Measurements from ENCODE around the gene LRRC37B.
"Not testable (repeated sequence)": the region's sequence is repeated elsewhere in the genome, so short reads cannot be mapped to it uniquely, and the experiment has no call there.

The LRRC37B gene

GRCh38 chr17:32006957-32007462, at the start of gene LRRC37B:
LRRC37B (plus strand) TSS chr17:32007383; CDS start chr17:32021393, 14,010 bp downstream.
- peak; percentile 74 to 87 (median 80) for DNase-seq

- not testable (repeated sequence) for DNase-seq
These were observed 43.1 kb upstream of the LRRC37B start for GRCh38 chr17:31964131-31964530.

- DNase-seq: no peak
These were observed 39.5 kb upstream of the LRRC37B start for GRCh38 chr17:31967648-31968047.

- DNase-seq: not testable (repeated sequence)
These were observed 36.8 kb upstream of the LRRC37B start for GRCh38 chr17:31970416-31970815.

- DNase-seq: not testable (repeated sequence)
These were observed 32.7 kb upstream of the LRRC37B start for GRCh38 chr17:31974269-31975071.

- not testable (repeated sequence) for DNase-seq
These were observed 31.8 kb upstream of the LRRC37B start for GRCh38 chr17:31975391-31975790.

- DNase-seq: not testable (repeated sequence)
These were observed 15.4 kb upstream of the LRRC37B start for GRCh38 chr17:31991821-31992220.

DNA sequence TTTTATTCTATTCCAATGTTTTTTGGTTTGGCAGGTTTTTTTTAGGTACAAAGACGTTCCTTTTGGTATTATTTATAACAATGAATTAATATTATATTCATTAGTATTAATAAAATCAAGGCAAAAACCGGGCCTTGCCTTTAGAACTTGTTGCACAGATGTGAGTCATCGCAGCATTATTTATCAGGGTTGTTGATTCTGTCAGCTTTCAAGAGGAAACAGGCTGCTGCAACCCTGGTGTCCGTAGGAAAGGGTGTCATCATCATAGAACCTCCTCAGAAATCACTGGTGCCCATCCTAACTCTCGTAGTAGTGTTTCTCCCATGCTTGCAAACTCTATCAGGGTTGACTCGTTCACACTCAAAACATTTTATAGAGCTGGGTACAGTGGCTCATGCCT, 10.2 kb upstream of the LRRC37B start:
- DNase-seq: no peak

DNA sequence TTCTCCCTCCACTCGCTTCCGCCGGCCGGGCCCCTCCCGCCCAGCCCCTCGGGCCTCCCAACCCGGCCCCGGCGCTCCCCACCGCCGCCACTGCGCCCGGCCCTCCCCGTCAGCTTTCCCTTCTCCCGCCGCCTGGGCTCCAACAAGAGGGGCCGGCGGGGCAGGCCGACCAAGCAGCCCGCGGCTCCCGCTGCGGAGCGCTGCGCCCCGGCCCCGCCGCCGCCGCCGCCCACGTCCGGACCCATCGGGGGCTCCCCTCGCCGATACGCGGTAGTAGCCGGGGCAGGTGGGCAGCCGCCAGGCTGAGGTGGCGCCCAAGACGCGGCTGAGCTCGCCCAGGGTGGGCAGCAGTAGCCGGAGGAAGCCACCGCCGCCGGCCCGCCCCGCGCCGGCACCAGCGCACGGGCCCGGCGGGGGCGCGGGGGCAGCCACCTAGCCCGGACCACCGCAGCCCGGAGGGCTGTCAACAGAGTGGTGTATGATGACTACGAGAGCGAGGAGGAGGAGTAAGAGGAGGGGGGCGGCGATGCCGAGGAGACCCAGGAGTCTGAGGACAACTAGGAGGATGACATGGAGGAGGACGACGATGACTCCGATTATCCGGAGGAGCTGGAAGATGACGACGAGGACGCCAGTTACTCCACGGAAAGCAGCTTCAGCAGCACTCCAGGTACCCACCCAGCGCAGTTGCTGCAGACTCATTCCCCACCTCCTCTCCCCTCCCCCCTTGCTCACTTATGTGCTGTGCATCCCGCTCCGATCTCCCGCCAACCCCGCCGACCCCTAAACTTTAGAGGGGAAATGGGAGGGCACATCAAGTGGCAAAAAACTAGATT, 498 bp downstream of the LRRC37B start:
- DNase-seq: peak in 2 of 4 experiments; percentile 19 to 28

GRCh38 chr17:32009262-32009542, 2.0 kb downstream of the LRRC37B start:
- DNase-seq: no peak

DNA sequence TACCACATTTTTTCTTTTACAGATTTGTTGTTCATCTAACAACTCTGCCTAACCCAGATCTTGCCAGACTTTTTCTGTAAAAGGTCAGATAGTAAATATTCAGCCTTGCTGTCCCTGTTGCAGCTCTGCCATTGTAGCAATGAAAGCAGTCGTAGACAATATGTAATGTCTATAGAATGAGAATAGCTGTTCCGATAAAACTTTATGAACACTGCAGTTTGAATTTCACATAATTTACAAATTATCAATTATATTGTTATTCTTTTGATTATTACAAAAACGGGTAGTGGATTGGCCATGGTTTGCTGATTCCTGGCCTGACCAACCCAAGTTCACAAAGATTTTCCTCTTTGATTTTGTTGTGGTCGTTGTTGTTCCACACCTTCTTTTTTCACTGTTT, 2.9 kb downstream of the LRRC37B start:
- DNase-seq: no peak

- DNase-seq: no peak
These were observed 8.2 kb downstream of the LRRC37B start for GRCh38 chr17:32015245-32016013.

DNA sequence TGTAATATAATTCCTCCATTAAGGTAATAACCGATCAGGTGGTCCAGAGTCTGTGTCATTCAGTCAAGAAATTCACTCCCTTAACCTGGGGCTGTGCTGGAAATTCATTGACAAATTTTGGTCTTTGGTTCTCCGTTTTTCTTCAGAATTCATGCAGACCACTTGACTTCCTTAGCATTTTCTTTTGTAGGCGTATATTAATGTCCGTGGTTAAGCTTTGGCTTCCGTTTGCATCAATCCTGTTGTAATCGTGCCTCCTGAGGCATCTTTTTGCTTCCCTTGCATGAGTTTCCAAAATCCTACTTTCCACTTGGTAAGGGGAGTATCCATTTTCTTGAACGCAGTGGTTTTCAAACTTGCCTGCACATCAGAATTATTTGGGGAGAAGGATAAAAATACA, 9.0 kb downstream of the LRRC37B start:
- DNase-seq: no peak

DNA sequence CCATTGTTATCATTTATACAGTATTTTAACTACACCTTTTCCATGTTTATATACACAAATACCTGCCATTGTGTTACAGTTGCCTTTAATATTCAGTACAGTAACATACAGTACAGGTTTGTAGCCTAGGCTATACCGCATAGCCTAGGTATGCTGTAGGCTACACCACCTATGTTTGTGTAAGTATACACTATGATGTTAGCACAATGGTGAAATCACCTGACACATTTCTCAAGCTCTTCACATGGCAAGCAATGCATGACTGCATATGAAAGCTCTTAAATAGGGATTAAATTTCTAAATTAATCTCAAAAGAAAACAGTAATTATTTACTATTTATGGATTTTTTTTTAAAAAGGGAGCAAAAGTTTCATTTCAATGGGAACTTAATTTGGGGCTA, 12.0 kb downstream of the LRRC37B start:
- no peak for DNase-seq

DNA sequence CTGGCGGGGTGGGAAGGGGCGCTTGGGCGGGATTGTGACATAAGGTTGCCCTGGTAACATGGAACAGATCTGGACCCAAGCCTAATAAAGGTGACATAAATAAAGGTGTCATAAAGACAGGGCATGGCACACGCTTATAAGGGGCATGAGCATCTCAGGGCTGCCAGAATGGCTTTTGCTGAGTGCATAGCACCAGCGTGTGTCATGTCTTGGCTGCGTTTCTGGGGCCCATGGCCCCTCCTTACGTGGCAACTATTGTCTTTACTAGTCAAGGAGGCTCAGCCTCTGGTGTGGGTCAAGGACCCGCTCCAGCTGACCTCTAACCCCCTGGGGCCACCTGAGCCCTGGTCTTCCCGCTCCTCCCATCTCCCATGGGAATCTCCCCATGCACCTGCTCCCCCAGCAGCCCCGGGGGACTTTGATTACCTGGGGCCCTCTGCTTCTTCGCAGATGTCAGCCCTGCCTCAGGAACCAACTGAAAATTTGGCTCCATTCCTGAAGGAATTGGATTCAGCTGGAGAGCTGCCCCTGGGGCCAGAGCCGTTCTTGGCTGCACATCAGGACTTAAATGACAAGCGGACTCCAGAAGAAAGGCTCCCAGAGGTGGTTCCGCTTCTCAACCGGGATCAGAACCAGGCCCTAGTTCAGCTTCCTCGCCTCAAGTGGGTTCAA, 13.9 kb downstream of the LRRC37B start:
- DNase-seq: no peak

DNA sequence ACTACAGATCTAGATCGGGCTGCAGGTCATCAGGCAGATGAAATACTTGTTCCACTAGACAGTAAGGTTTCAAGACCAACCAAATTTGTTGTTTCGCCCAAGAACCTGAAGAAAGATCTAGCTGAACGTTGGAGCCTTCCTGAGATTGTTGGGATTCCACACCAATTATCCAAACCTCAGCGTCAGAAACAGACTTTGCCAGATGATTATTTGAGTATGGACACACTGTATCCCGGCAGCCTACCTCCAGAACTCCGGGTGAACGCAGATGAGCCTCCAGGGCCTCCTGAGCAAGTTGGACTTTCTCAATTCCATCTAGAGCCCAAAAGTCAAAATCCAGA, 14.4 kb downstream of the LRRC37B start:
- DNase-seq: no peak

- not testable (repeated sequence) for DNase-seq
These were observed 15.4 kb downstream of the LRRC37B start for GRCh38 chr17:32022554-32022953.

GRCh38 chr17:32027271-32027670, 20.1 kb downstream of the LRRC37B start:
- DNase-seq: not testable (repeated sequence)

DNA sequence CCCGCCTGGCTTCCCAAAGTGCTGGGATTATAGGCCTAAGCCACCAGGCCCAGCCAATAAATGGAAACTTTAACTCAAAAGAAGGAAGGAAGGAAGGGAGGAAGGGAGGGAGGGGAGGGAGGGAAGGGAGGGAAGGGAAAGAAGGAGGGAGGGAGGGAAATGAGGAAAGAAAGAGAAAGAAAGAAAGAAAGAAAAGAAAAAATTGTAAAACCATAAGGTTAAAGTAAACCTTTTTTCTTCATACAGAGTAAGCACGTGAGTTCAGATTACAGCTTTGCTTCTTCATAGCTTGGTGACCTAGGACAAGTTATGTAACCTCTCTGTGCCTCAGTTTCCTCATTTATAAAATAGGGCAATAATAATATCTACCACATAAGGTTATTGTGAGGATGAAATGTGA, 26.0 kb downstream of the LRRC37B start:
- DNase-seq: no peak

GRCh38 chr17:32033812-32034211, 26.6 kb downstream of the LRRC37B start:
- DNase-seq: not testable (repeated sequence)

DNA sequence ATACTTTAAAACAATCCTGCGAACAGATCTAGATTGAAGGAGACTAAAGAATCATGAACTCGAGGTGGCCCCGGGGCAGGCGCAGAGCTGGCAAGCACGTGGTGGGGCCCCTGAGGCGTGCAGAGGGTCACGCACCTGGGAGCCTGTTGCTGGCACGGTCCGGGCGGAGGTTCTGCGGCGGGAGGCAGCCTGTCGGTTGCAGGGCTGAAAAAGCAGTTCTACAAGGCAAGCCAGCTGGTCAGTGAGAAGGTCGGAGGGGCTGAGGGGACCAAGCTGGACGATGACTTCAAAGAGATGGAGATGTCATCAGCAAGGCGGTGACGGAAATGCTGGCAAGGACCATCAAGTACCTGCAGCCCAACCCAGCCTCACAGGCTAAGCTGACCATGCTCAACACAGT, 33.1 kb downstream of the LRRC37B start:
- not testable (repeated sequence) for DNase-seq

DNA sequence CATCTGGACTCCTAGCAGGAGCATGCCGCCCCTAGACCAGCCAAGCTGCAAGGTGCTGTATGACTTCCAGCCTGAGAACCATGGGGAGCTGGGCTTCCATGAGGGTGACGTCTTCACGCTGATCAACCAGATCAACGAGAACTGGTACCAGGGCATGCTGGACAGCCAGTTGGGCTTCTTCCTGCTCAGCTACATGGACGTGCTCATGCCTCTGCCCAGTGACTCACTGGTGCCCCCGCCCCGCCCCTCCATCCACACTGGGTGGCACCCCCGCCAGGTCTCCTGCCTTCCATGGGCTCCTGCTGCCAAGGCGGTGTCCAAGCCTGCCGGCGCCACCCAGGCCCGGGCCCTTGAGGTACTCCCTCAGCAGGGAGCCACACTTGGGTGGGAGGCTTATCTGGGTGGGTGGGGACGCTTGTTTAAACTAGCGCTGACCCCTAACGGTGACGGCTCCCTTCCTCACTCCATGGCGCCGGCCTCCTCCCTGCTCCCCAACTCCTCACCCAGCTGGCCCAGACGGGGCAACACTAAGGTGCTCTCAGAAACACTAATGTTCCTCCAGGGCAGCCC, 34.2 kb downstream of the LRRC37B start:
- DNase-seq: not testable (repeated sequence)

Measured in activated CD4-positive, CD25-positive, alpha-beta regulatory T cell (primary cell).